HL-60 (cell line): ENCODE data around the gene WIPF2.

Experiments used
- POLR2AphosphoS5 ChIP-seq: IDR thresholded peaks from 2 replicates; pipeline ENCODE4 v1.6.1; 2012; ENCODE audit warnings: low read depth
- TF ChIP-seq, protein P1 (sequence below): IDR thresholded peaks from 2 replicates; pipeline ENCODE4 v1.6.1; 2012; ENCODE audit warnings: low read depth; ENCODE audit not compliant: insufficient replicate concordance

DNA sequence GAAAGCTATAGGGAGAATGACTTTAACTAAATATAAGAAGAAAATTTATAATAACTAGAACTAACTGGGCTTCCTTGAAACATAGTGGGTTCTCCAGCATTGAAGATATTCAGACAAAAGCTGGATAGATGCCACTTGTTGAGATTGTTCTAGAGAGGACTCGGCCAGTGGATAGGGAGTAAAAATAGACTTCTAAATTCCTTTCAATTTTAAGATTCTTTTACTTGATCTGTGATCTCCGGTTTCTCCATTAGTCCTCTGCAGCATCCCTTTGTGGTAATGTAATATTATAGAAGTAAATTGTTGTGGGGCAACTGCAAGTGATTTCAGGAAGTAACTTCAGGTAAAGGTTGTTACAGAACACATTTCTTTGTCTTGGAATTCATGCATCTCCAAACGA is 79.6 kb downstream of the WIPF2 start:
- TF ChIP-seq POLR2AphosphoS5: no peak
- TF ChIP-seq, protein P1, sequence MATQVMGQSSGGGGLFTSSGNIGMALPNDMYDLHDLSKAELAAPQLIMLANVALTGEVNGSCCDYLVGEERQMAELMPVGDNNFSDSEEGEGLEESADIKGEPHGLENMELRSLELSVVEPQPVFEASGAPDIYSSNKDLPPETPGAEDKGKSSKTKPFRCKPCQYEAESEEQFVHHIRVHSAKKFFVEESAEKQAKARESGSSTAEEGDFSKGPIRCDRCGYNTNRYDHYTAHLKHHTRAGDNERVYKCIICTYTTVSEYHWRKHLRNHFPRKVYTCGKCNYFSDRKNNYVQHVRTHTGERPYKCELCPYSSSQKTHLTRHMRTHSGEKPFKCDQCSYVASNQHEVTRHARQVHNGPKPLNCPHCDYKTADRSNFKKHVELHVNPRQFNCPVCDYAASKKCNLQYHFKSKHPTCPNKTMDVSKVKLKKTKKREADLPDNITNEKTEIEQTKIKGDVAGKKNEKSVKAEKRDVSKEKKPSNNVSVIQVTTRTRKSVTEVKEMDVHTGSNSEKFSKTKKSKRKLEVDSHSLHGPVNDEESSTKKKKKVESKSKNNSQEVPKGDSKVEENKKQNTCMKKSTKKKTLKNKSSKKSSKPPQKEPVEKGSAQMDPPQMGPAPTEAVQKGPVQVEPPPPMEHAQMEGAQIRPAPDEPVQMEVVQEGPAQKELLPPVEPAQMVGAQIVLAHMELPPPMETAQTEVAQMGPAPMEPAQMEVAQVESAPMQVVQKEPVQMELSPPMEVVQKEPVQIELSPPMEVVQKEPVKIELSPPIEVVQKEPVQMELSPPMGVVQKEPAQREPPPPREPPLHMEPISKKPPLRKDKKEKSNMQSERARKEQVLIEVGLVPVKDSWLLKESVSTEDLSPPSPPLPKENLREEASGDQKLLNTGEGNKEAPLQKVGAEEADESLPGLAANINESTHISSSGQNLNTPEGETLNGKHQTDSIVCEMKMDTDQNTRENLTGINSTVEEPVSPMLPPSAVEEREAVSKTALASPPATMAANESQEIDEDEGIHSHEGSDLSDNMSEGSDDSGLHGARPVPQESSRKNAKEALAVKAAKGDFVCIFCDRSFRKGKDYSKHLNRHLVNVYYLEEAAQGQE: no peak
